CD4-positive, alpha-beta T cell treated with Interleukin-2 at 100 ng/mL for 4 hours (primary cell): ENCODE results near the gene METTL8.
"Not testable (repeated sequence)": the region's sequence is repeated elsewhere in the genome, so short reads cannot be mapped to it uniquely, and the experiment has no call there.

Experiments
- DNase-seq: peaks from one replicate; pipeline ENCODE4 v3.0.0-alpha.2; 2020; ENCODE audit warnings: low spot score

METTL8 gene

DNA sequence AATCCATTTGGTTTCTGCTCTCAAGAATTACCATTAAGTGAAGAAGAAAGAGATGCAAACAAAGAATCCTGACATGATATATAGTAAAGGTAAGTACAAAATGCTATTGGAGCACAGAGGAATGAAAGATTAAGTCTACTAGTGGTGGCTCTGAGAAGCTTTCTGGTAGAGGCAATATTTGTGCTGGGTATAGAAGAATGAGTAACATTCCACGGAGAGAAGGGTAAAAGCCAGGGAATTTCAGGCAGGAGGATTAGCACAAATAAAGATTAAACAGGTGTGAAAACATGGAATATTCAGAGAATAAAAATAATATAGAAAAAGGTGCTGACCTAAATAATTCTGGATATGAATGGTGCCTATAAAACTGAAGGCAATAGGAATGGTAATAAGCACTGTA lies 31.8 kb downstream of the METTL8 start:
- no peak for DNase-seq

GRCh38 chr2:171400395-171400794 lies 33.4 kb downstream of the METTL8 start:
- no peak for DNase-seq

- no peak for DNase-seq
Observed at GRCh38 chr2:171399292-171399691, 34.5 kb downstream of the METTL8 start.

GRCh38 chr2:171394164-171394740 lies 39.5 kb downstream of the METTL8 start:
- no peak for DNase-seq

DNA sequence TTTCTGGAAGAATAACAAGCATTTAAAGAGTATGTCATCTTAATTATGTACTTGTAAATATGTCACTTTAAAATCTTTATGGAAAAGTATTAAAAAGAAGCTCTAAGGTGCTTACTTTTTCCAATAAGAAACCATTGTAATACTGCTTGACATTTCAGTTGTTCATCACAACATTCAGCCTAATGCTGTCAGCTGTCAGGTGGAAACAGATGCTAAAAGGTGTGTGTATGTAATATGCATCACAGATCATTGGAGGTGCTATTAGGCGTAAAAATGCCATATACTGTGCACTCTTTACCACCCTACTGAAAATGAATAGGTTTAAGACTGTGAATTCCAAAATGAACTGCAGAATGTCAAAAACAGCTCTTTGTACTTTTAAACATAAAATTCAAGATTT lies 40.3 kb downstream of the METTL8 start:
- no peak for DNase-seq

- no peak for DNase-seq
Observed at GRCh38 chr2:171391532-171391931, 42.3 kb downstream of the METTL8 start.

DNA sequence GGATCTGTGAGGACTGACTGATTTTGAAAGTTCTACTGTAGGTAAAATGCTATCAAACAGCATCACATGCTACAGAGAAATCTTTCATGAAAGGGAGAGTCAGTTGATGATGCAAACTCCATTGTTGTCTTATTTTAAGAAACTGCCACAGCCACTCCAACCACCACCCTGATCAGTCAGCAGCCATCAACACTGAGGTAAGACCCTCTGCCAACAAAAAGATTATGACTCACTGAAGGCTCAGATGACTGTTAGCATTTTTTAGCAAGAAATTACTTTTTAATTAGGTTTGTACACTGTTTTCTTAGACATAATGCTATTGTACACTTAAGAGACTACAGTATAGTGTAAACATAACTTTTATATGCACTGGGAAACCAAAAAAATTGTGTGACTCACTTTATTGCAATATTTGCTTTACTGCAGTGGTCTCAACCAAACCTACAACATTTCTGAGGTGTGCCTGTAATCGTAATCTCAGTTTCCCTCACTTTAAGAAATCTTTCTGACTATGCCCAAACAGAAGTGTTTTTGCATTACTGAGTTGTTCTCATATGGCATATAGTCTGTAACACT lies 42.8 kb downstream of the METTL8 start:
- DNase-seq: no peak

- no peak for DNase-seq
Observed at GRCh38 chr2:171389780-171390179, 44.0 kb downstream of the METTL8 start.

- DNase-seq: no peak
Observed at GRCh38 chr2:171389325-171389724, 44.5 kb downstream of the METTL8 start.

- DNase-seq: no peak
Observed at GRCh38 chr2:171387052-171387451, 46.7 kb downstream of the METTL8 start.

DNA sequence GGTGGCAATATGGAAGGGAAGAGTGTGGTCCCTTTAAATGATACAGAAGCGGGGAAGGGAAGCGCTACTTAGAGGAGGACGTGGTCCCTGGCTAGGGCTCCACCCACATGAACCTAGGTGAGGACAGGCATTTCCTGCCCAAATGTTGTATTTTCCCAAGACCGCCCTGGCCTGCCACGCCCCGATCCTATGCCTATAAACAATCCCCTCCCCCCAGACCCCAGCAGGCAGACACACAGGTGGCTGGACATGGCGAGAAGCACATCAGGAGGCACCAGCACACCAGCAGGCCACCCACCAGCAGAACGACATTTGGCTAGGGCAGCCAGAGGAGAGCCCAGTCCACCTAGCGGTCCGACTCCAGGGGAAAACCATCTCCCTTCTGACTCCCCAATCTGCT lies 47.2 kb downstream of the METTL8 start:
- DNase-seq: no peak

GRCh38 chr2:171383134-171383533 lies 50.7 kb downstream of the METTL8 start:
- DNase-seq: no peak

- DNase-seq: not testable (repeated sequence)
Observed at GRCh38 chr2:171382175-171382574, 51.6 kb downstream of the METTL8 start.

- DNase-seq: not testable (repeated sequence)
Observed at GRCh38 chr2:171377852-171378251, 55.9 kb downstream of the METTL8 start.

GRCh38 chr2:171367692-171368091 lies 66.1 kb downstream of the METTL8 start:
- DNase-seq: no peak

- DNase-seq: no peak
Observed at GRCh38 chr2:171365778-171366177, 68.0 kb downstream of the METTL8 start.

DNA sequence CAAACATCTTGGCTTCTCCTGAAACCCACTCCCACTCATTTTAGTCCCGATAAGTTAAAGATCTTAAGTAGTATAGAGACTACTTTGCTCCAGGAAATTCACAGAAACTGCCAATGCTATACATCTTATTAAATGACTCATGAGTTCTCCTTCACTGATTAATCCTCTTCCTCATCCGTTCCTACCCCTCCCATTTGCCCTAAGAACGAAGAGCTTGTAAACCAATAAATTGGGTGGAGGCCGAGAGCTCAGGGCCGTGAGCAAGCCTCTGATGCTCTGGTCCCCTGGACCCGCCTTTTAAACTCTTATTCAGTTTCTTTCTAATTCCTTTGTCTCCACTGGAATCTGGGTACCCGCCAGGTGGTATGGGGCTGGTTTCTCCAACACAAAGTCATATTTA lies 68.6 kb downstream of the METTL8 start:
- no peak for DNase-seq

DNA sequence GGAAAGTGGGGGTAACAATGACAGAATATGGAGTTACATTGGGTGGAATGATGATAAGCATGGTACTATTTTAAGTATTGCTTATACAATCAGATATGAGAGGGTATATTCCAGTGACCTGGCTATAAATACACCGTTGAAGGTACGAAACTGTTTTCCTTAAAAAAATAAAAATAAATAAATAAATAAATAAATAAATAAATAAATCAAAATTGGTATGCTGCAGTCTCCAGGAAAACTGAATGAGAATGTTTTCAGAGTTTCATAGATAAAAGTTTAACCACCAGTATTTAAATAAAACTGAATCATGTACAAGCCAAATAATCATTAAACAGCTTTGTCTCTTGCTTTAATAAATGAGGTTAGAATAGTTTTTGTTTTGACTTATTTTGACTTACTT lies 71.4 kb downstream of the METTL8 start:
- DNase-seq: no peak

DNA sequence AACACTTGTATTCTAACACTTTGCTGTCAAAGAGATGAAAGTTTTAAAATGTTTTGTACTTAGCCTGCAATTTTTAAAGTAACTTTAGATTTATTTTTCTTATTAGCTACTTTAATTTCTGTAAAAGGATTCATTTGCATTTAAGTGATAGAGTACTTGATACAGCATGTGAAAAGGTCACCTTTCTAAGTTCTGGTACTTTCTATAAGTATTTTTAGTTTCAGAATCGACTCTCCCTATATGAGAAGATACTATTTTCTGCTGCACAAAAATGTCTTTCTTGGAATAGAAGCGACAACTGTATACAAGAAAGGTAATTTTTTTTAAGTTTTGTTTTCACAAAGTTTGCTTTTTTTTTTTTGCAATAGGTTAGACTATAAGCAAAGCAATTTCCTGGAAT lies 72.9 kb downstream of the METTL8 start:
- no peak for DNase-seq

DNA sequence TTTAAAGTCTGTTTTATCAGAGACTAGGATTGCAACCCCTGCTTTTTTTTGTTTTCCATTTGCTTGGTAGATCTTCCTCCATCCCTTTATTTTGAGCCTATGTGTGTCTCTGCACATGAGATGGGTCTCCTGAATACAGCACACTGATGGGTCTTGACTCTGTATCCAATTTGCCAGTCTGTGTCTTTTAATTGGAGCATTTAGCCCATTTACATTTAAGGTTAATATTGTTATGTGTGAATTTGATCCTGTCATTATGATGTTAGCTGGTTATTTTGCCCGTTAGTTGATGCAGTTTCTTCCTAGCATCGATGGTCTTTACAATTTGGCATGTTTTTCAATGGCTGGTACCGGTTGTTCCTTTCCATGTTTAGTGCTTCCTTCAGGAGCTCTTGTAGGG lies 80.0 kb downstream of the METTL8 start:
- DNase-seq: not testable (repeated sequence)

- DNase-seq: no peak
Observed at GRCh38 chr2:171348056-171348455, 85.7 kb downstream of the METTL8 start.

DNA sequence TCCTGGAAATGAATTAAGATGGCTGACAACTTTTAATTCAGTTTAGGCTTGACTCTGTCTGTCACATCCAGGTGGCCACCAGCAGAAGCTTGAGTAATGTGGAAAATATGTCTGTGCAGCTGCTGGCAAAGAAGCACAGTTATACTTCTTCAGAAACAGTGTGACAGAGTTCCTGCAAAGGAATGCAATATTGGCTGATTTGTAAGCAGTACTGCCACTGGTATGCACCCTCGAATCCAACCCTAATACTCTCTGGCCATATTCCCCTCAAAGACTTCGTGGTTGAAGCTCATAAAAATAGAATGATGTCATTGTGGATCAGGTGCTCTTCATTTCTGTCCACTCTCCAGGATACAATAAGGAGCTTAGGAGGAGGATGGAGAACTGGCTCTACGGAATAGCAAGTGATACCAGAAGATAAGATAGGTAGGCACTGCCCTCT lies 86.2 kb downstream of the METTL8 start:
- DNase-seq: no peak

GRCh38 chr2:171346723-171347557 lies 86.8 kb downstream of the METTL8 start:
- DNase-seq: no peak
